A549 (cell line): ENCODE data around the gene GSTO2. TPM values are rescaled to one million over a fixed set of nuclear protein-coding genes. Genes with fewer than 3 reads are reported as not detected.

Experiments
- ATAC-seq, 2 experiments: fragments of 200-7000 bp in 1 of 2; fragments of >200 bp in 1 of 2; cut with Nextera tagmentation in 1 of 2; cut with Tn5 transposase in 1 of 2; 3 replicates each; pipeline versions ENCODE4 v1.8.0 to v1.9.1; 2018 to 2020; ENCODE audit warnings: mild to moderate bottlenecking in 1 of 2, moderate library complexity in 1 of 2
- CTCF ChIA-PET: fragments of 300-600 bp; sonication (Branson Sonifier 250); formaldehyde crosslinking; extraction: SDS; loops from one replicate; lab custom pipeline; 2021; ENCODE audit warnings: antibody characterized with exemption, inconsistent platforms; lab: Yijun Ruan, JAX
- POLR2A ChIA-PET: fragments of 350-600 bp; formaldehyde crosslinking; extraction: SDS; loops from one replicate; lab custom pipeline; 2021; ENCODE audit warnings: antibody characterized with exemption, inconsistent platforms; lab: Yijun Ruan, JAX
- DNase-seq, 2 experiments: peaks; one replicate each; pipeline versions ENCODE4 v3.0.0 to v3.0.0-alpha.2; 2011 to 2016; ENCODE audit warnings: low read depth in 1 of 2, low spot score in 1 of 2
- FAIRE-seq: peaks from 2 replicates; lab custom pipeline; 2011; peaks lifted over from hg19 to GRCh38; lab: Jason Lieb, UNC
- H3K27ac ChIP-seq, 2 experiments: fragments of >200 bp; sonication (Bioruptor Twin); formaldehyde crosslinking; 3 replicates each; pipeline ENCODE4 v1.5.1; 2016 to 2017
- H3K4me1 ChIP-seq: fragments of >200 bp; sonication (Bioruptor Twin); formaldehyde crosslinking; 3 replicates; pipeline ENCODE4 v1.6.1; 2016
- H3K4me2 ChIP-seq: fragments of >200 bp; sonication (Bioruptor Twin); formaldehyde crosslinking; 3 replicates; pipeline ENCODE4 v1.6.1; 2016
- H3K4me3 ChIP-seq: fragments of >200 bp; sonication (Bioruptor Twin); formaldehyde crosslinking; 3 replicates; pipeline ENCODE4 v1.5.1; 2016
- H3K9me3 ChIP-seq: fragments of >200 bp; sonication (Bioruptor Twin); formaldehyde crosslinking; 3 replicates; pipeline ENCODE4 v1.6.1; 2016
- ATOH8 ChIP-seq: fragments of 250-450 bp; sonication (Bioruptor Pico); IDR thresholded peaks from 2 replicates; pipeline ENCODE4 v1.5.0; 2020; ENCODE audit warnings: low read depth, mild to moderate bottlenecking, moderate library complexity
- CBX8 ChIP-seq: fragments of 200-600 bp; sonication (generic); IDR thresholded peaks from 2 replicates; pipeline ENCODE4 v1.6.1; 2016
- CTCF ChIP-seq: fragments of >200 bp; sonication (Bioruptor Twin); formaldehyde crosslinking; IDR thresholded peaks from 3 replicates; pipeline ENCODE4 v1.5.1; 2016
- EHMT2 ChIP-seq: fragments of 200-600 bp; sonication (generic); IDR thresholded peaks from 2 replicates; pipeline ENCODE4 v1.6.1; 2016; ENCODE audit warnings: antibody characterized with exemption, low read depth, mild to moderate bottlenecking, moderate library complexity
- ELK1 ChIP-seq: fragments of 150-350 bp; IDR thresholded peaks from 2 replicates; pipeline ENCODE4 v1.6.1; 2014; ENCODE audit warnings: low read depth, mild to moderate bottlenecking, low read length
- EP300 ChIP-seq, 2 experiments: fragments of >200 bp; sonication (Bioruptor Twin); formaldehyde crosslinking; IDR thresholded peaks; 2 replicates in 1 of 2; 3 replicates in 1 of 2; pipeline ENCODE4 v1.6.1; 2016 to 2017
- FOSL2 ChIP-seq, 2 experiments: fragments of 450-650 bp in 1 of 2; fragments of >200 bp in 1 of 2; sonication (Bioruptor Twin) in 1 of 2; formaldehyde crosslinking; IDR thresholded peaks; 2 replicates each; pipeline versions ENCODE4 v1.5.0 to v1.6.1; 2016 to 2020; ENCODE audit warnings: mild to moderate bottlenecking in 1 of 2, moderate library complexity in 1 of 2
- HOXB13 ChIP-seq: fragments of 250-450 bp; sonication (Bioruptor Pico); IDR thresholded peaks from 2 replicates; pipeline ENCODE4 v1.5.0; 2020; ENCODE audit warnings: low read depth, mild to moderate bottlenecking, moderate library complexity
- HOXB5 ChIP-seq: fragments of 250-450 bp; sonication (Bioruptor Pico); IDR thresholded peaks from 2 replicates; pipeline ENCODE4 v1.5.0; 2020; ENCODE audit warnings: mild to moderate bottlenecking, moderate library complexity
- JUNB ChIP-seq: fragments of >200 bp; sonication (Bioruptor Twin); formaldehyde crosslinking; IDR thresholded peaks from 2 replicates; pipeline ENCODE4 v1.6.1; 2016
- MYC ChIP-seq: IDR thresholded peaks from 2 replicates; pipeline ENCODE4 v1.6.1; 2012; ENCODE audit warnings: mild to moderate bottlenecking, inconsistent platforms, low read length, improper control_type of control experiment, borderline replicate concordance
- NFE2L2 ChIP-seq: fragments of 150-350 bp; conservative IDR thresholded peaks from 2 replicates; pipeline ENCODE4 v1.6.1; 2014; ENCODE audit warnings: low read length
- NPAS2 ChIP-seq: fragments of 250-450 bp; sonication (Bioruptor Pico); IDR thresholded peaks from 2 replicates; pipeline ENCODE4 v1.8.0; 2022; ENCODE audit warnings: mild to moderate bottlenecking, moderate library complexity, borderline replicate concordance
- PBX3 ChIP-seq: IDR thresholded peaks from 2 replicates; pipeline ENCODE4 v1.6.1; 2012
- RAD21 ChIP-seq, 2 experiments: fragments of >200 bp in 1 of 2; sonication (Bioruptor Twin) in 1 of 2; formaldehyde crosslinking in 1 of 2; IDR thresholded peaks in 1 of 2; conservative IDR thresholded peaks in 1 of 2; 2 replicates in 1 of 2; 3 replicates in 1 of 2; pipeline ENCODE4 v1.6.1; 2012 to 2018; ENCODE audit warnings: inconsistent platforms in 1 of 2
- RFX5 ChIP-seq: fragments of 450-650 bp; IDR thresholded peaks from 2 replicates; pipeline ENCODE4 v1.7.1; 2014; ENCODE audit warnings: antibody characterized with exemption, mild to moderate bottlenecking, moderate library complexity
- TP53 ChIP-seq: fragments of 250-450 bp; sonication (Bioruptor Pico); IDR thresholded peaks from 2 replicates; pipeline ENCODE4 v1.5.0; 2021; ENCODE audit warnings: mild to moderate bottlenecking, moderate library complexity
- USF2 ChIP-seq: fragments of 450-650 bp; IDR thresholded peaks from 2 replicates; pipeline ENCODE4 v1.6.1; 2014; ENCODE audit warnings: antibody characterized with exemption
- ZC3H11A ChIP-seq: fragments of 450-650 bp; IDR thresholded peaks from 2 replicates; pipeline ENCODE4 v1.6.1; 2014; ENCODE audit warnings: antibody characterized with exemption, mild to moderate bottlenecking
- ZNF302 ChIP-seq: fragments of 250-450 bp; sonication (Bioruptor Pico); IDR thresholded peaks from 2 replicates; pipeline ENCODE4 v1.9.0; 2021; ENCODE audit warnings: inconsistent platforms, mild to moderate bottlenecking, moderate library complexity
- ZSCAN20 ChIP-seq: fragments of 250-450 bp; sonication (Bioruptor Pico); IDR thresholded peaks from 2 replicates; pipeline ENCODE4 v1.8.0; 2022; ENCODE audit warnings: mild to moderate bottlenecking, moderate library complexity
- WGBS: methylation state at CpG from one replicate; pipeline ENCODE4 v1.1.6; 2017; ENCODE audit errors: missing lambda C conversion rate; 5-methylcytosine and 5-hydroxymethylcytosine counted together
- polyA plus RNA-seq, 4 experiments: library from polyadenylated mRNA; depleted of rRNA in 3 of 4; stranded (reverse); fragments of >200 nt; fragmentation: RNase III in 1 of 4; extraction: RNeasy Plus Mini Kit Qiagen cat#74134 plus additional on column Dnase treatment in 1 of 4; gene quantifications; 2 replicates in 3 of 4; 3 replicates in 1 of 4; pipeline ENCODE4 v1.2.3, GENCODE V29; 2011 to 2017

The GSTO2 gene
- polyA plus RNA-seq, 2 of the 4 experiments (the other 2 are of a cell fraction) = 1.3 to 5.7 TPM

- H3K27ac ChIP-seq = no peak overlapping the region
- POLR2A ChIA-PET = no interaction called here
- TF ChIP-seq HOXB13 (CRISPR knock-in tag) (no peak), CTCF (peak; percentile 18; the same call in 2 of the 3 replicates)
- DNase-seq (peak in 1 of 2 experiments; percentile 24), FAIRE-seq (no peak), ATAC-seq (peak in 1 of 2 experiments; percentile 60; a peak in 3 of 6 replicates)
- H3K4me1 ChIP-seq = peaks cover 7% of the 10 kb centered on the region; the same call in 1 of the 3 replicates
- 52% methylated on average over 17 of the region's 17 CpGs for WGBS
- no peak overlapping the region for H3K4me3 ChIP-seq
- CTCF ChIA-PET = interaction anchor here (0.8 to 12.7 kb wide), 9 partner anchors 14 to 323 kb away, joined by 3 to 339 read pairs (median 14); partner anchors contain the start of genes CFAP58 and ITPRIP
- no peak overlapping the region for H3K4me2 ChIP-seq
- H3K9me3 ChIP-seq = no peaks in the 10 kb centered on the region
Observed at GRCh38 chr10:104297697-104298660, 29.0 kb downstream of the GSTO2 start.

- FAIRE-seq (no peak), DNase-seq (no peak), ATAC-seq (no peak)
- no peak overlapping the region for H3K4me2 ChIP-seq
- CTCF ChIA-PET = interaction anchor here (0.6 to 3.9 kb wide), 11 partner anchors 8 to 348 kb away, joined by 3 to 36 read pairs (median 6); partner anchors contain the start of genes CFAP58 and ITPRIP
- no peak for TF ChIP-seq HOXB5 (CRISPR knock-in tag)
- TF ChIP-seq RAD21 (conservative IDR thresholded peaks at IDR 0.05 in 1 of 2, IDR thresholded peaks at IDR 0.05 in 1 of 2) = no peak
- TF ChIP-seq RFX5 = no peak
- TF ChIP-seq ZC3H11A = no peak
- no peak for TF ChIP-seq JUNB
- TF ChIP-seq EHMT2 = no peak
- no peak for TF ChIP-seq ZNF302
- TF ChIP-seq ATOH8 (CRISPR knock-in tag) = no peak
- TF ChIP-seq HOXB13 (CRISPR knock-in tag) = no peak
- TF ChIP-seq NPAS2 = no peak
- no peak for TF ChIP-seq NFE2L2
- TF ChIP-seq CBX8 = no peak
- no peak for TF ChIP-seq PBX3
- no peak for TF ChIP-seq EP300 (IDR thresholded peaks at IDR 0.05)
- no peak for TF ChIP-seq TP53 (CRISPR knock-in tag)
- TF ChIP-seq USF2 = no peak
- no peak for TF ChIP-seq MYC
- TF ChIP-seq ZSCAN20 = no peak
- no peak for TF ChIP-seq ELK1
- no peak for TF ChIP-seq FOSL2 (IDR thresholded peaks at IDR 0.05)
- TF ChIP-seq FOSL2 (CRISPR knock-in tag; IDR thresholded peaks at IDR 0.05) = no peak
- H3K27ac ChIP-seq = peak overlapping the region; percentile 7 to 9; a peak in 2 of 6 replicates
- no peaks in the 10 kb centered on the region for H3K9me3 ChIP-seq
- POLR2A ChIA-PET = no interaction called here
- no peak overlapping the region for H3K4me3 ChIP-seq
- peaks cover 7% of the 10 kb centered on the region; the same call in 1 of the 3 replicates for H3K4me1 ChIP-seq
- 74% methylated on average over 13 of the region's 13 CpGs for WGBS
Observed at GRCh38 chr10:104299031-104299904, 30.3 kb downstream of the GSTO2 start.
